ES-I3 (cell line): ENCODE results near the gene PLTP.
"Not testable (repeated sequence)": the region's sequence is repeated elsewhere in the genome, so short reads cannot be mapped to it uniquely, and the experiment has no call there.

Source experiments
- H3K36me3 ChIP-seq: 2 replicates; pipeline ENCODE4 v1.6.1; 2013; ENCODE audit warnings: mild to moderate bottlenecking, low read length, control low read depth, moderate library complexity; ENCODE audit not compliant: insufficient read depth
- H3K4me1 ChIP-seq: 2 replicates; pipeline ENCODE4 v1.6.1; 2013; ENCODE audit warnings: mild to moderate bottlenecking, control low read depth, low read length; ENCODE audit not compliant: insufficient read depth
- H3K9ac ChIP-seq: 2 replicates; pipeline ENCODE4 v1.6.1; 2013; ENCODE audit warnings: low read depth, mild to moderate bottlenecking, low read length, moderate library complexity
- H3K9me3 ChIP-seq: 2 replicates; pipeline ENCODE4 v1.6.1; 2013; ENCODE audit warnings: mild to moderate bottlenecking, low read length, moderate library complexity; ENCODE audit not compliant: control insufficient read depth, insufficient read depth

The PLTP gene

DNA sequence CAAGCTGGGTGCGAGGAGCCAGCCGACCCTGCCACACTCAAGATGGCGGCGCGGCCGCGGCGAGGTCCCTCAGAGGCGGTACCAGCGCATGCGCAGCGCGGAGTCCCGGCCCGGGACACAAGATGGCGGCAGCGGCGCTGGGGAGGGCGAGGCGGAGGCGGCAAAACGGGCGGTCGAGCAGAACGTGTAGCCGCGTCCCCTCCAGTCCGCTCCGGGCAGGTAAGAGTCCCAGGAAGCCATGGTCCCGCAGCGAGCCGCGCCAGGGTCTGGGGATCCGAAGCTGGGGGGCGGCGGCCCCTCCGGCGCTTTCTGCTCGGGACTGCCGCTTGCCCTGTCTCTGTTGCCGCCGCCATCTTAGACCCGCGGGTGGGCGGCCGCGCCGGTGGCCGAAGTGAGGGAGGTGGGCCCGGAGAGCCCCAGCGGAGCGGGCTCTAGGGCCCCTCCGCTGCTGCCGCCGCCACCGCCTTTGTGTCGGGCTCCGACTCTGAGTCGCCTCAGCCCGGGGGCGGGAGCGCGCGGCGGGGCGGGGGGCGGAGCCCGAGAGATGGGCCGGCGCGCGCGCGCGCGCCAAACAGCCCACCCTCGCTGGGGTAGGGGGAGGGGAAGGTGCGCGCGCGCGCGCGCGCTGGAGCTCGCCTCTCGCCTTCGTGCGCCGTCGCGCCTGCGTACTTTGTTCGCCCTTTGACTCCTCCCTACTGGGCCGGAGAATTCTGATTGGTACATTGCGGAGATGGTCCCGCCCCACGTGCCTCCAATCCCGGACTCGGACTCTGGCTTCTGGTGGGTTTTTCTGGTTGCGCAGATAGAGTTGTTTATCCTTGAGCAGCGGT lies 22.8 kb upstream of the PLTP start, which contains the start of gene PCIF1:
TSS of gene PCIF1 (plus strand) at position 98 of the 830 bp plus-strand sequence. CDS start 4,317 bp downstream, outside the sequence.
- H3K9me3 ChIP-seq: no peaks in the 10 kb centered on the region
- H3K9ac ChIP-seq: peak within 1 kb of the TSS; percentile 98
- peaks cover 3% of the 10 kb centered on the region; the same call in 1 of the 2 replicates for H3K36me3 ChIP-seq
- peaks cover 17% of the 10 kb centered on the region for H3K4me1 ChIP-seq

DNA sequence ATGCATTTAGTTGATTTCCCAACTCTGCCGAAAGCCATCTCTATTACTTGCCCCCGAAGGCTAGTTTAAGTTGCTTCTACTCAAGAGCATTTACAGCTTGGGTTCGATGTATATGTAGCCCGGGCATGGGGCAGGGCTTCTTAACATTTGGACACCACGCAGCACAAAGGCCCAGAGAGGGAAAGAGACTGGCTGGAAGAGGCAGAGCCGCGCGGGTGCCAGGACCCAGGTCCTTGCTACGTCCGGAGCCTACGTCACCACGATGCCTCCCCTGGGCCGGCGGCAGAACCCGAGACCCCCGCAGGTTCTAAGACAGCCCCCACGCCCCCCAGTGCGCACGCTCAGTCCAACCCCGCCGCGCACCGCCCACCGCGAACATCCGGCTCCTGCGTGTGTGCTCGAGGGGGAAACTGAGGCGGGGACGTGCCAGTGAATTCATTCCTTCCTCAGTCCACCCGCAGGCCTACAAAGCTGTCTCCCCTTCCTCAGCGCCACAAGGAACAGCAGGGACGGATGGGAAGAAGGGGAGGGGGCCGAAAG lies 22.2 kb upstream of the PLTP start:
- Histone ChIP-seq H3K36me3 (no peaks in the 10 kb centered on the region), H3K9ac (peak overlapping the region; percentile 98), H3K9me3 (no peaks in the 10 kb centered on the region), H3K4me1 (peaks cover 17% of the 10 kb centered on the region)

DNA sequence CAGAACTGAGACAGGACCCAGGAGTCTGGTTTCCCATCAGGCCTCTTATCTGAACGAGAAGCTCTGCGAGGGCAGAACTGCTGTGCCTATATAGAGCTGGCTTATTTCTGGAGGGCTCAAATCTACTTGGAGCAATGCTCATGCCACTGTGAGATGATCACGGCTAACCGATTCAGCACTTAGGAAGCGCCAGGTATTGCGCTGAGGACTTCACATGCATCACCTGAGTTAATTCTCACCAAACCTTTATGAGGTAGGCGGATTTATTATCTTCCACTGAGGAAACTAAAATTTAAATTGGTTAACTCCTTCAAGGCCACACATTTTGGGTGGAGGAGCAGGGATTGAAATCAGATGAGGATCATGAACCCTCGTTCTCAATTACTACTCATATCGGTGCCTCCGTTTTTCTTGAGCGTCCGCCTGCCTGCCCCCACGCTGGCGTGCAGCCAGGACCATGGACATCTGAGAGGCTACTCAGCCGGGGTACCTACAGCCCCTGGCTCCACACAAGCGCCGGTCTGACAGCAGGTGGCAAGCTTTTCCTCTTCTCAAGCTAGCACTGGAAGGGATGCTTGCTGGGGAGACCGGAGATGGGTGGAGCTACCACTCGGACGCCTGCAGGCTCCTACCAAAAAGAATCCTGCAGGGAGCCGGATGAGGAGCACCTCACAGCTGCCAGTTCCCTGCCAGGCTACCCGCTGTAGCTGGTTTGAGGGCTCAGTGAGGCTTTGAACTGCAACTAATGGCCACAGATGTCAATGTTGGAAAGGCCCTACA lies 21.5 kb upstream of the PLTP start:
- Histone ChIP-seq H3K36me3 (no peaks in the 10 kb centered on the region), H3K9ac (peak overlapping the region; percentile 98), H3K9me3 (no peaks in the 10 kb centered on the region), H3K4me1 (peaks cover 15% of the 10 kb centered on the region)

GRCh38 chr20:45931680-45932079 lies 19.7 kb upstream of the PLTP start:
- H3K4me1 ChIP-seq, H3K36me3 ChIP-seq, H3K9ac ChIP-seq, H3K9me3 ChIP-seq: not testable (repeated sequence)

DNA sequence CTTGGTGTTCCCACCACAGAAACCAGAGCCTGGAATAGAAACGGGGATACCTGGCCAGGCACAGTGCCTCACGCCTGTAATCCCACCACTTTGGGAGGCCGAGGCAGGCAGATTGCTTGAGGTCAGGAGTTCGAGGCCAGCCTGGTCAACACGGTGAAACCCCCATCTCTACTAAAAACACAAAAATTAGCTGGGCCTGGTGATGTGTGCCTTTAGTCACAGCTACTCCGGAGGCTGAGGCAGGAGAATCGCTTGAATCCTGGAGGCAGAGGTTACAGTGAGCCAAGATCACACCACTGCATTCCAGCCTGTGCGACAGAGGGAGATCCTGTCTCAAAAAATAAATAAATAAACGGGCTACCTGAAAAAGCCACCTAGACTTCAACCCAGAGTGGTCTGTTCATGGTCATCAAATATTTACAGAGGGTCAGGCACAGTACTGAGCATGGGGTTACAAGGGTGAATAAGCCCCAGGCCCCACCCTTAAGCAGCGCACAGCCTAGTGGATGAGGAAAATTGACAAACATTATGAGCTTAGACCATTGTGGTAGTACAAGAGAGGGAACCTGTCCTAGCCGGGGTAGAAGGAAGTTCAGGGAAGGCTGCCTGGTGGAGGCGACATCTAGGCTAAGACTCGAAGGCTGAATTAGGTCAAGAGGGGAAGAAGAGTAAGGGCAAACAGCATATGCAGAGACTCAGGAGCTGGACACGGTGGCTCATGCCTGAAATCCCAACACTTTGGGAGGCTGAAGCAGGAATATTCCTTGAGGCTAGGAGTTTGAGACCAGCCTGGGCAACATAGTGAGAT lies 15.3 kb upstream of the PLTP start:
- H3K9me3 ChIP-seq: no peaks in the 10 kb centered on the region
- H3K4me1 ChIP-seq: no peaks in the 10 kb centered on the region
- H3K36me3 ChIP-seq: no peaks in the 10 kb centered on the region
- no peak overlapping the region for H3K9ac ChIP-seq

DNA sequence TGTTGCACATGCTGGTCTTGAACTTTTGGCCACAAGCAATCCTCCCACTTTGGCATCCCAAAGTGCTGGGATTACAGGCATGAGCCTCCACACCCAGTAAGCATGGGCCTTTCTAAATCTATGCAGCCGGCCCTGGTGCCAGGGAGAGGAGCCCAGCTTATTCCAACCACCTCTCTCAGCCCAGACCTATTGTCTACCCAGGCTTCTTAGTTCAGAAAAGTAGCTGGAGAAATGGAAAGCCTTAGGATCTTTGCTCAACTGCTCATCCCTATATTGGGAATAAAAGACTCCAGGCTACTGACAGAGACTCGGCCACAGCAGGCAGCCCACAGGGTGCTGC lies 14.7 kb upstream of the PLTP start:
- Histone ChIP-seq H3K4me1 (no peaks in the 10 kb centered on the region), H3K9ac (no peak overlapping the region), H3K36me3 (no peaks in the 10 kb centered on the region), H3K9me3 (no peaks in the 10 kb centered on the region)

GRCh38 chr20:45925821-45926506 lies 14.0 kb upstream of the PLTP start:
- H3K9ac ChIP-seq: no peak overlapping the region

GRCh38 chr20:45924391-45925261 lies 12.7 kb upstream of the PLTP start:
- Histone ChIP-seq H3K4me1 (peaks cover 4% of the 10 kb centered on the region; the same call in 1 of the 2 replicates), H3K36me3 (no peaks in the 10 kb centered on the region), H3K9me3 (no peaks in the 10 kb centered on the region), H3K9ac (no peak overlapping the region)

More at GRCh38 chr20:45925821-45926506, 14.0 kb upstream of the PLTP start:
- Histone ChIP-seq H3K36me3 (no peaks in the 10 kb centered on the region), H3K9me3 (no peaks in the 10 kb centered on the region), H3K4me1 (no peaks in the 10 kb centered on the region)

GRCh38 chr20:45921337-45922189 lies 9.6 kb upstream of the PLTP start:
- H3K36me3 ChIP-seq: no peaks in the 10 kb centered on the region
- H3K9ac ChIP-seq: no peak overlapping the region
- peaks cover 4% of the 10 kb centered on the region; the same call in 1 of the 2 replicates for H3K4me1 ChIP-seq
- H3K9me3 ChIP-seq: no peaks in the 10 kb centered on the region

- H3K4me1 ChIP-seq: peaks cover 4% of the 10 kb centered on the region; the same call in 1 of the 2 replicates
- no peak overlapping the region for H3K9ac ChIP-seq
- H3K9me3 ChIP-seq: no peaks in the 10 kb centered on the region
- H3K36me3 ChIP-seq: no peaks in the 10 kb centered on the region
Measured at GRCh38 chr20:45920462-45921336, 8.7 kb upstream of the PLTP start.

DNA sequence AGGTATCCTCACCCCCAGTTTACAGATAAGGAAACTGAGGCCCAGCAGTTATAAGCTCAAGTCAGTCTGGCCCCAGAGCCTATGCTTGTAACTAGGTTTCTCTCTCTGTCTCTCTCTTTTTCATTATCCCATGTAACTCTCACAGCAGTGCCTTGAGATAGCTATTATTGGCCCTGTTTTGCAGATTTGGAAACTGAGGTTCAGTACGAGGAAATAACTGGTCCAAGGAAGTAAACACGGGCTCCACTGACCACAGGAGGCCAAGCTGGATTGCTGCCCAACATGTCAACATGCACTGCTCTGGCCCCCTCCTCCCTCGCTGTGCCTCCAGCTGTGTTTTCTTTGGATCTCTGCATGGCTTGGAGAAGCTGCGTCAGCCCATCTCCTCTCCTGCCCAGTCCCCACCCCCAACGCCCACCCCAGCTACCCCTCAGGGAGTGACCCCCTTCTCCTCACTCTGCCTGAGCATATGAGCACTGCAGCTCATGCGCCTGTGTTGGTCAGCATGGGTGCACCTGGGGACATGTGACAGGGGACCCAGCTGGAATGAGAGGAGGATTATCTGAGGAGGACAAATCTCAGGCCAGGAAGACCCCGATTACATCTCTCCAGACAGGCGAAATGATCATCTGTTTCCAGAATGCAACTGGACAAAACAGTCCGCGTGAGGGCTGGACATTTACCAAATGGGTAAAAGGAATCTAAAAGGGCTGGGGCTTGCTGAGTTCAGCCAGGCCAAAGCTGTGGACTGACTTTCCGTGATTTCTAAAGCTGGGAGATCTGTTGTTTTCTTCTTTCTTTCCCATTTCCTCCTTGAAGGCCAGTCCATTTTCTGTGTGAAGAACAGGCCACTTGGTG lies 7.8 kb upstream of the PLTP start:
- H3K4me1 ChIP-seq: peaks cover 4% of the 10 kb centered on the region; the same call in 1 of the 2 replicates
- no peak overlapping the region for H3K9ac ChIP-seq
- H3K9me3 ChIP-seq: no peaks in the 10 kb centered on the region
- H3K36me3 ChIP-seq: no peaks in the 10 kb centered on the region
